Lung (tissue), 12 donors: ENCODE data around the gene FNDC5. TPM values are rescaled to one million over a fixed set of nuclear protein-coding genes. Genes with fewer than 3 reads are reported as not detected.

Experiments
- ATAC-seq: fragments of 200-7000 bp; cut with Tn5 transposase; one replicate; pipeline ENCODE4 v1.9.1; 2020; ENCODE audit warnings: moderate number of reproducible peaks; ENCODE audit not compliant: insufficient read depth, low FRiP score
- DNase-seq, 3 donors: peaks; one replicate each; pipeline ENCODE4 v3.0.0-alpha.2; 2013 to 2017
- H3K27ac ChIP-seq, 2 donors: one replicate each; pipeline ENCODE4 v1.5.1; 2013; ENCODE audit warnings: mild to moderate bottlenecking in 2 of 2, moderate library complexity in 2 of 2, control low read depth in 1 of 2, inconsistent platforms in 1 of 2, low read depth in 1 of 2, low read length in 1 of 2
- H3K27me3 ChIP-seq, 3 donors: one replicate each; pipeline ENCODE4 v1.5.1; 2013; ENCODE audit warnings: low read length in 2 of 3; ENCODE audit not compliant: control insufficient read depth in 3 of 3, insufficient read depth in 3 of 3
- H3K36me3 ChIP-seq, 4 donors: one replicate each; pipeline ENCODE4 v1.5.1; 2013; ENCODE audit warnings: low read length in 4 of 4, mild to moderate bottlenecking in 1 of 4, moderate library complexity in 1 of 4; ENCODE audit not compliant: control insufficient read depth in 4 of 4, insufficient read depth in 4 of 4
- H3K4me1 ChIP-seq, 5 donors: one replicate each; pipeline ENCODE4 v1.5.1; 2013; ENCODE audit warnings: low read length in 5 of 5, mild to moderate bottlenecking in 2 of 5, moderate library complexity in 1 of 5; ENCODE audit not compliant: control insufficient read depth in 5 of 5, insufficient read depth in 5 of 5
- H3K4me3 ChIP-seq: one replicate; pipeline ENCODE4 v1.5.1; 2013; ENCODE audit warnings: mild to moderate bottlenecking, control low read depth, moderate library complexity
- H3K9ac ChIP-seq, 2 donors: one replicate each; pipeline ENCODE4 v1.5.1; 2013; ENCODE audit warnings: low read length in 2 of 2, control low read depth in 1 of 2; ENCODE audit not compliant: insufficient read depth in 1 of 2
- H3K9me3 ChIP-seq, 4 donors: one replicate each; pipeline ENCODE4 v1.5.1; 2013; ENCODE audit warnings: low read length in 3 of 4, mild to moderate bottlenecking in 1 of 4, moderate library complexity in 1 of 4; ENCODE audit not compliant: control insufficient read depth in 4 of 4, insufficient read depth in 3 of 4
- WGBS, 2 donors: extraction: QIAGEN DNeasy Blood & Tissue Kit; methylation state at CpG; one replicate each; pipeline ENCODE4 v1.1.7; 2013; 5-methylcytosine and 5-hydroxymethylcytosine counted together
- polyA plus RNA-seq, 2 donors: library from polyadenylated mRNA; stranded (reverse); fragments of 200-250 nt; gene quantifications; one replicate each; pipeline ENCODE4 v1.2.1, GENCODE V29; 2013
- total RNA-seq, 2 donors: library from RNA; depleted of rRNA in 1 of 2; stranded (reverse); fragments of >200 nt in 1 of 2; gene quantifications; one replicate each; pipeline ENCODE4 v1.2.1, GENCODE V29; 2014 to 2021
- TF ChIP-seq, protein P1 (sequence below): IDR thresholded peaks from 2 replicates; pipeline ENCODE4 v1.5.1; 2012; ENCODE audit warnings: mild to moderate bottlenecking; ENCODE audit errors: control extremely low read depth, extremely low read depth
- donor health status: control.
- donor health status: control.
- donor health status: Bipolar disorder and iron deficiency.
- donor health status: healthy.
- donor health status: DM: yes; HTN: yes; CAD: no.

Gene FNDC5
- total and polyA plus RNA-seq, 4 donors, result 0.10 to 5.3 (median 0.25) TPM

DNA sequence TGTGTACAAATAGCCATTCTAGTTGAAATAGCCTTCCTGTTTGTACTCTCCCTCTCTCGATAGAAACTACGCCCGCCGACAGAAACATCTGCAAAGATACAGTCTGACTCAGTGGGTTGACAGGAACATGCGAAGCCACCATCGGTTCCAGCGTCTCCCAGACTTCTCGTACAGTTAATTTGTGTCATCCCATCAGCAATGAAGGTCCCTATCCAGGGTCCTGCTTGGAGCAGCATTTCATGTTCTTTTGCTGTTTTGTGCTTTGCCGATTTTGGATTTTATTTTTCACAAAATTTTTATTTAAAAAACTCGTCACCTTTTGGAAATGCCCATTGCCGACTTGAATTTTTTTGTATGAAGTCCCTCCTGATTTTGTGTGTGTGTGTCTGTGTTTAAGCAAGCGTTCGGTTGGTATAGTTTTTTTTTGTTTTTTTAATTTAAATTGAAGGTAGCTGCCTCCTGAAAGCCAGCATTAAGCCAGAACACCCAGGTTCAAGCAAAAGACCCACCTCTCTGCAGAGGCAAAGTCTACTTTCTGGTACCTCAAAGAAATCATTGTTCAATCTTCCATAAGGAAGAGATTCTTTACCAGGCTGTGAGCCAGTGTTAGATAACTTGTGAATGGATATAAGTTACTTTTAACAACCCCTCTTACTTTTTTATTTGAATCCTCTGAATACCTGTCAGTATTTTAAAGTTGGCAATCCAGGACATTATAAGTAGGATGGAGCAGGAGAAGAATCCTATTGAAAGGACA is 14.7 kb downstream of the FNDC5 start:
- Histone ChIP-seq H3K9me3 (no peaks in the 10 kb centered on the region), H3K9ac (no peak overlapping the region), H3K36me3 (peaks cover 7 to 41% (median 23%) of the 10 kb centered on the region in 4 donors), H3K4me3 (no peak overlapping the region), H3K27me3 (no peaks in the 10 kb centered on the region), H3K27ac (no peak overlapping the region), H3K4me1 (peaks cover 0 to 2% (median 0%) of the 10 kb centered on the region in 5 donors)
- ATAC-seq, result no peak
- DNase-seq, result no peak
- WGBS, 2 donors, result 95% methylated on average over 13 of the region's 13 CpGs
- TF ChIP-seq, protein P1, sequence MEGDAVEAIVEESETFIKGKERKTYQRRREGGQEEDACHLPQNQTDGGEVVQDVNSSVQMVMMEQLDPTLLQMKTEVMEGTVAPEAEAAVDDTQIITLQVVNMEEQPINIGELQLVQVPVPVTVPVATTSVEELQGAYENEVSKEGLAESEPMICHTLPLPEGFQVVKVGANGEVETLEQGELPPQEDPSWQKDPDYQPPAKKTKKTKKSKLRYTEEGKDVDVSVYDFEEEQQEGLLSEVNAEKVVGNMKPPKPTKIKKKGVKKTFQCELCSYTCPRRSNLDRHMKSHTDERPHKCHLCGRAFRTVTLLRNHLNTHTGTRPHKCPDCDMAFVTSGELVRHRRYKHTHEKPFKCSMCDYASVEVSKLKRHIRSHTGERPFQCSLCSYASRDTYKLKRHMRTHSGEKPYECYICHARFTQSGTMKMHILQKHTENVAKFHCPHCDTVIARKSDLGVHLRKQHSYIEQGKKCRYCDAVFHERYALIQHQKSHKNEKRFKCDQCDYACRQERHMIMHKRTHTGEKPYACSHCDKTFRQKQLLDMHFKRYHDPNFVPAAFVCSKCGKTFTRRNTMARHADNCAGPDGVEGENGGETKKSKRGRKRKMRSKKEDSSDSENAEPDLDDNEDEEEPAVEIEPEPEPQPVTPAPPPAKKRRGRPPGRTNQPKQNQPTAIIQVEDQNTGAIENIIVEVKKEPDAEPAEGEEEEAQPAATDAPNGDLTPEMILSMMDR, result no peak

DNA sequence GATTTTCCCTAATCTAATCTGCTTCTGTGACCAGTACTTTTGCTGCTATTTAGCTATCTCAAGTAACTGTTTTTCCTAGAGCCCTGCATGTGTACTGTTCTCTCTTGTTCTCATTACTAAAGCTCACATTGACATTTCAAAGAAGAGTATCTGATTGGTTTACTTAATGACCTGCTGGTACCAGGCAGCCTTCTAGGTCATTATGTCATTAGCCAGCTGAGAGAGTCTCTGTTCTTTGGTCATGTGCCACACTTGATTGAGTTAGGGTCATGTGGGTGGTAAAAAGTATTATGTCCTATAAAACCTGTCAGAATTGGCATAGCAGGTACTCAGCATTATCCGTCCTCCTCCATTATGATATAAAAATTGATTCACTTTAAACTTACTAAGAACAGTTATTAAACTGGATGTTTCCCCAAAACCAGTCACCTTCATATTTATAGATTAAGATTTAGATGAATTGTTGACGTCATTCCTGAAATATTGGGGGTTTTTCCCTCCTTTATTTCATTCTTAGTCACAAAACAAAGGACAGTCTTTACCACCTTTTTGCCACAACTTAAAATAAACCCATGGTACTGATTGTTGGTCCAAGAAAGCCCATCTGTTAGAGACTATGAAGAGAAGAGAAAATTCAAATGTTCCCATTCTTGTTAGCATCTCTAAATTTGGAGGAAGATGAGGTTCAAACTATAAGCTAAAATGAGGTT is 22.2 kb downstream of the FNDC5 start:
- no peak for DNase-seq
- no peak overlapping the region for H3K27ac ChIP-seq

DNA sequence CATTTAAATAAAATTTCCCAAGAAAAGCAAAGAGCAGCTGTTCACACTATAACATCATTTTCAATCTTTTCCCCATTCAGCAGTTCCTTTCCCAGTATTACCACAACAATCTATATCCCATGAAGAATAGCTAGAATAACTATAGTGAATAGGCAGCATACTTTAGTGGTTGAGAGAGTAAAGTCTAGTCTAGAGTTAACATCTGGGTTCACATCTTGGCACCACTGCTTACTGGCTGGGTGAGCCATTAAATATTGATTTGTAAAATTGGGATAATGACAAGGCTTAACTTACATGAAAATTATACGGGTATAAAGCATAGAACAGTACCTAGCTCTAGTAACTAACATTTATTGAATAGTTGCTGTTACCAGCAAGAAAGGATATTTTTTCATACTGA is 38.8 kb downstream of the FNDC5 start:
- no peak overlapping the region for H3K9ac ChIP-seq
- no peaks in the 10 kb centered on the region for H3K9me3 ChIP-seq
- TF ChIP-seq, protein P1, result no peak
- DNase-seq (no peak), ATAC-seq (no peak)
- H3K36me3 ChIP-seq, result peaks cover 3 to 42% (median 21%) of the 10 kb centered on the region in 4 donors
- H3K27me3 ChIP-seq, result no peaks in the 10 kb centered on the region
- no peak overlapping the region for H3K27ac ChIP-seq
- 91 to 97% methylated on average over 1 of the region's 1 CpG for WGBS, 2 donors
- no peak overlapping the region for H3K4me3 ChIP-seq
- H3K4me1 ChIP-seq, result peaks cover 0 to 12% (median 0%) of the 10 kb centered on the region in 5 donors

More for the DNA sequence above, 22.2 kb downstream of the FNDC5 start:
- H3K4me1 ChIP-seq, result no peaks in the 10 kb centered on the region
- H3K9me3 ChIP-seq, result no peaks in the 10 kb centered on the region
- no peaks in the 10 kb centered on the region for H3K27me3 ChIP-seq
- no peak overlapping the region for H3K4me3 ChIP-seq
- H3K9ac ChIP-seq, result no peak overlapping the region
- TF ChIP-seq, protein P1, result no peak
- H3K36me3 ChIP-seq, result peaks cover 10 to 32% (median 15%) of the 10 kb centered on the region in 4 donors
- 49 to 50% methylated on average over 2 of the region's 2 CpGs for WGBS, 2 donors
- ATAC-seq, result no peak
